T1000 (cell line): ENCODE measurements around the gene BCAS1.
"Not testable (repeated sequence)": the region's sequence is repeated elsewhere in the genome, so short reads cannot be mapped to it uniquely, and the experiment has no call there.

Source experiments
- DNase-seq: peaks from one replicate; lab custom pipeline; 2025; ENCODE audit warnings: mixed read lengths; lab: John Stamatoyannopoulos, UW

BCAS1 gene

GRCh38 chr20:54019585-54019984, 50.8 kb downstream of the BCAS1 start:
- no peak for DNase-seq

GRCh38 chr20:54019127-54019526, 51.3 kb downstream of the BCAS1 start:
- DNase-seq, result no peak

- no peak for DNase-seq
Observed at GRCh38 chr20:54017846-54018245, 52.5 kb downstream of the BCAS1 start.

GRCh38 chr20:54015496-54015895, 54.9 kb downstream of the BCAS1 start:
- DNase-seq, result no peak

DNA sequence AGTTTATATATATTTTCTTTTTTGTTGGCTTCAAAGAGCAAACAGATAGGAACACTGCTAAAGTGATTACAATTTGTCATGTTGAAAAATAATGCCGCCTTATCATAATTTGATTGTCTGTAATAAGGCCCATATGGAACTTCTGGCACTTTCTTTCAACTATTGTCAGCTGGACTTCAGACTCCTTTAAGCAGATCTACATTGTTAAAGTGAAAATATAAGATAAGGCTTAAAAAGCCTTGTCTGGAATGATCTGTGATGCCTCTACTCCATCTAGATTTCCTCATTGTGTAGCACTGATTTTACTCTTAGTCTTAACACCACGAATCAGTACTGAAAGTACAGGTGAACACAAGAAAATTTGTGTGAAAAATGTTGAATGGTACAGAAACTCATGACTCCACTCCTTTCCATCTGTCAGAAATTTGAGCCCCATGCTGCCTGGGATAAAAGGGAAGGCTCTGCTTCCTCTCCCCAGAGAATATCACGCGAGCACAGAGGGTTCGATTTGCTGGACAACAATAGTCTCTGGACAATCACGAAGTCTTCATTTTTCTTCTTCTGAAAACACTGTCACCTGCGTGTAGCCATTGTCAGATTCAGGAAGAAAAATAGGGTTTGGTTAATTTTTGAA, 56.0 kb downstream of the BCAS1 start:
- DNase-seq, result no peak

DNA sequence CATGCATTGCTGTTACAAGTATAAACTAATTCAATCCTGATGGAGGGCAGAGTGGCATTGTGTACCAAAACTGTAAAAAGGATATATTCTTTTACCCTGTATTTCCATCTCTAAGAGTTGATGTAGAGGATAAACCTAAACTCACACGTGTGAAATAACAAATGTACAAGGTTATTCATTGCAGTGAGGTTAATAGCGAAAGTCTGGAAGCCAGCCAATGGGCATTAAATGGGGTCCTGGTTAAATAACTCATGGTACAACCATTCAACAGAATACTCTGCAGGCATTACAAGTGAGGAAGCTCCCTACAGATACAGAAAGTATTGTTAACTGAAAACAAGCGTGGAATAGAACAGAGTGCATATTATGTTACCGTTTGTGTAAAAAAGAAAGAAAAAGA, 56.9 kb downstream of the BCAS1 start:
- DNase-seq, result no peak

- no peak for DNase-seq
Observed at GRCh38 chr20:54011346-54011745, 59.0 kb downstream of the BCAS1 start.

DNA sequence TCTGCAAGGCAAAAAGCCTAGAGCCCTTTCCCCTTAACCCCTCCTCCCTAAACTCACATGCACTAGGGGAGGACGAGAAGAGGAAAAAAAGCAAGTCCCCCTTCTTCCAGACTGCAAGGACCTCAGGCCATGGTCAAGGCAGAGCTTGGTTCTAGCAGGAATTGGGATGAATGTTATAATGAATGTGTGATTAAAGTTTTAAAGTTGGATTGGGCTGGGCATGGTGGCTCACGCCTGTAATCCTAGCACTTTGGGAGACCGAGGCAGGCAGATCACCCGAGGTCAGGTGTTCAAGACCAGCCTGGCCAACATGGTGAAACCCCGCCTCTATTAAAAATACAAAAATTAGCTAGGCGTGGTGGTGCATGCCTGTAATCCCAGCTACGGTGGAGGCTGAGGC, 64.2 kb downstream of the BCAS1 start:
- not testable (repeated sequence) for DNase-seq

DNA sequence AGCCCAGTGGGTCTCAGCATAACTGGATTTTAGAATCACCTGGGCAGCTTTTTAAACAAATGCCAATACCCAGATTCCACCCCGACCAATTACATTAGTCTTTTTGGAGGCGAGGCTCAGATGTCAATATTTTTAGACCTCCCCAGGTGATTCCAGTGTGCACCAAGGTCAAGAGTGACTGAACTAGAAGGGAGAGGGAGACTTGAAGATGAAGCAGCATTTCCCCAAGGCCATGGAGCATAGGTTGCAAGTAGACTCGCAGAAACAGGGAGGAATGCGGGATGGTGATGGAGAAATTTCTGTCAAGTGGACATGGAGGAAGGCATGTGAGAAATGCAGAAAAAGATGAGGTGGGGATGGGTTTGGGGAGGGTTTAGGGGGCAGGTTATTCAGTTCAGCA, 64.9 kb downstream of the BCAS1 start:
- no peak for DNase-seq

DNA sequence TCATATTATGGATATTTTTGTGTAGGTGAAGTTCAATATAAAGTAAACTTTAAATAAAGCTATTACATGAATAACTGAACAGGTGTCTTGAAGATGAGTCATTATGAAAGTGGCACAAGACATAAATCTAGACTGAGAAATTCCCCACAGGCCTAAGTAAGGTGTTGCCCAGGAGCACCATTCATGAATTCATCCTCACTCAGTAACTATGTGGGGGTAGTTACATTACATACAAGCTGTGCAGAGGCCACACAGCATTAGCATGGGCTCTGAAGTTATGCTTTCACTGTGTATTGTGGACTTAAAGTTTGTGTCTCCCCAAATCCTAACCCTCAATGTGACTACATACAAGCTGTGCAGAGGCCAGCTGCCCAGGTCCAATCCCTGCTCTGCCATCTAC, 65.9 kb downstream of the BCAS1 start:
- DNase-seq, result no peak

- no peak for DNase-seq
Observed at GRCh38 chr20:54002741-54003140, 67.7 kb downstream of the BCAS1 start.

DNA sequence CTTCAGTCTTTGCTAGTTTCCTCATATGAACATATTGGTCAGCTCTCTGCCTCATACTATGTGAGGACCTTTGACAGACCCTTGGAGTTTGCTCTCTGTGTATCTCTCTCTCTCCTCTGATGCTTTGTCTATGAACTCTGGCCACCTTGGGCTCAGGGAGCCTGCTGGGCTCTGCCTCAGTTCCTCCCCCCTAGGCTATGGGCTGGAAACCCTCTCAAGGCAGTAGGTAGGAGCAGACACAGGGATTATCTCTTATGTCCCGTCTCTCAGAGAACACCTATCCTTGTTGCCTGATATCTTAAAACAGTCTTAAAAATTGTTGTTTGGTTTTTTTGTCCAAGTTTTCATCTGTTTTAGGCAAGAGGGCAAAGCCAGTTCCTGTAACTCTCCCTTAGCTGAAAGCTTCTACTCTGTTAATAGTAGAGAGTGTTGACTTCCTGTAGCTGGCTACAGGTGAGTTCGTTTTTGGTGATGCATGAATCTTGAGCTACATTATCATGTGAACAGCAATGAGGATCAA, 68.3 kb downstream of the BCAS1 start:
- DNase-seq, result no peak

DNA sequence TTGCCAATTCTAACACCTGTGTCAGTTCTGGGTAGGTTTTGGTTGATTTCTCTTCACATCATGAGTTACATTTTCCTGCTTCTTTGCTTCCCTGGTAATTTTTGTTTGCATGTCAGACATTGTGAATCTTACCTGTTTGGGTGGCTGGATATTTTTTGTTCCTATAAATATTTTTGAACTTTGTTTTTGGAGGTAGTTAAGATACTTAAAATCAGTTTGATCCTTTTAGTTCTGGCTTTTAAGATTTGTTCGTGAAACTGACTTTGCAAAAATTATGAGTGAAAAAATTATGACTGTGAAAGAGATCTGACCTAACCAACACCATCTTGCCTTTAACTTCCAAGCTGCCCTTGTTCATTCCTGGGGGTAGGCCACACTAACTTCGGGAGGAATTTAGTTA, 69.5 kb downstream of the BCAS1 start:
- DNase-seq, result no peak

GRCh38 chr20:54000262-54000661, 70.1 kb downstream of the BCAS1 start:
- no peak for DNase-seq

GRCh38 chr20:53999077-53999476, 71.3 kb downstream of the BCAS1 start:
- DNase-seq, result no peak

GRCh38 chr20:53996584-53997486, 73.6 kb downstream of the BCAS1 start:
- no peak for DNase-seq

DNA sequence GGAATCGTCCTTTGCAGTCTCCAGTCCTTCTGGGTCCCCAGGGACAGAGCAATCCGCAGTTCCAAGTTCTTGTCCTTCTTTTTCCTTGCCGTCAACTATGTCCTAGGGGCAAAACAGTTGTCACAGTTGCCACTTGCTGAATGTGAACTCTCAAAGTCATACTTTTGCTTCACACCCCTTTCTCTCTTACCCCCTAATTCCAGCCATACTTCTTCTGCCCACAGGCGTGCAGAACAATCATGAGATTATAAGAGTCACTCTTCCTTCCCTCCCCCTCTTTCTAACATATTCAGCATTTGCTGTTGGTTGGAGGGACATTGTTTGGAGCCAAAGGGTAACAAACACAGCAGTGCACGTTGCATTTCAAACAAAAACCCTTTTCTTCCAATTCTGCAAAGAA, 74.4 kb downstream of the BCAS1 start:
- DNase-seq, result no peak

GRCh38 chr20:53994088-53994487, 76.3 kb downstream of the BCAS1 start:
- no peak for DNase-seq

- DNase-seq, result no peak
Observed at GRCh38 chr20:53993310-53993709, 77.1 kb downstream of the BCAS1 start.

DNA sequence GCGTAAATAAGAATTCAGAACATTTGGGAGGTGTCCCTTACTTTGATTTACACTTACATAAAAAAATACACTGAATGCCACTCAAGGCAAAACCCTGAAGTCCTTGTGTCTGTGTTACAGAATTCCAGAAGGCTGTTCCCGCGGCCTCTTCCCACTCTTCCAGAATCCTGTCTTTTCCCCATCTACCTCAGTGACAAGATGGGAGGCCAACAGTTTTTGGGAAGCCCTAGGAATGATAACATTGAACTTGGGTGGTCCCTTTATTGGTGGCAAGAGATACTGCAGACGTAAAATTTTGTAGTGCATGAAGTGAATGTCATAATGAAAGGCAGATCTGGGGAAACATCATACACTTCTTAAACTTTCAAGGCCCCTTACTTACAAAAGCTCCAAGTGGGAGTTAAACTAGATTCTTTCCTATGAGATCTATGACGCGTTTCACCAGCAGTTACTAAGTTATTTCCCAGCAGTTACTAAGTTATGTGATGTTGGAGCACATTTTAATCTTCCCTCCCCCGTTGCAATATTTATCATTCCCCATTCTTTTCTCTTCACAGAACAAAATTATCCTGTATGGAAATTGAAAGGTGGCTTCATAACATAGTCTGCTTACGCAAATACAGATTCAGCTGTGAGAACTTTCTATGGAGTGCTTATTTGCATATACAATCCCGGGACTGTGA, 79.5 kb downstream of the BCAS1 start:
- no peak for DNase-seq

- DNase-seq, result no peak
Observed at GRCh38 chr20:53990003-53990402, 80.4 kb downstream of the BCAS1 start.

DNA sequence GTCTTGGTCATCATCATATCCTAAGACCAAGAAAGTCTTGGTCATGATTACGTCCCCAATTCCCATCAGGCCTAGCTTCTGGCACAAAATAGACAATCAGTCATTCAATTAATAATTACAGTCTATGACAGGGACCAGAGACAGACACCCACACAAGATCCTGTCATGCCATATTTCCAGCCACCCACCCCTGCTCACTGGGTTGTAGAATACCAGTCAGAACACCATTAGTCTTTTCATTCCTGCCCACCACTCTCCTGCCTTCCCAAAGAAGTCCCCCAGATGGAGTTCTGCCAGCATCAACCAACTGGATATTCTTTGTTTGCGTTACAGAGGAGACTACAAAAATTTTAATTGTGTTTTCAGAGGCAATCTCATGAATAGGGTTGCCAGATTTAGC, 81.0 kb downstream of the BCAS1 start:
- no peak for DNase-seq
